Frontal cortex (tissue), 4 donors: Measurements from ENCODE around the gene RIPOR3. TPM values are rescaled to one million over a fixed set of nuclear protein-coding genes. Genes with fewer than 3 reads are reported as not detected.
"Not testable (repeated sequence)": the region's sequence is repeated elsewhere in the genome, so short reads cannot be mapped to it uniquely, and the experiment has no call there.

Experiments used
- DNase-seq, 2 donors: peaks; one replicate each; pipeline ENCODE4 v3.0.0; 2012; ENCODE audit warnings: low spot score in 2 of 2
- FAIRE-seq: peaks from 2 replicates; lab custom pipeline; 2012; peaks lifted over from hg19 to GRCh38; lab: Jason Lieb, UNC
- total RNA-seq: library from RNA; depleted of rRNA; stranded (reverse); fragments of >200 nt; gene quantifications from one replicate; pipeline ENCODE4 v1.2.3, GENCODE V29; 2014
- donor health status: control.
- donor health status: control.
- donor health status: control.

The RIPOR3 gene
- total RNA-seq, 1 donor from 2014 or later, result 0.41 TPM

DNA sequence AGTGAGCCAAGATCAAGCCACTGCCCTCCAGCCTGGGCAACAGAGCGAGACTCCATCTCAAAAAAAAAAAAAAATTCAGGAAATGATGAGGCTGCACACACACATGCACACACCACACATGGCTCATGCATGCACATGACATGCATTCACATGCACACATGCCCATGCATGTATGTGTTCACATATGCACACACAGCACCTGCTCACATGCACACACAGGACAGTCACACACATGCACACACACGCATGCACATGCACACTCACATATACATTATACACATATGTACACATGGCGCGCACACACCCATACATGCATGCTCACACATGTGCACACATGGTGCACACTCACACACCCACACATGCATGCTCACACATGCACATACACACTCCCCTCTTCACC is 22.5 kb downstream of the RIPOR3 start:
- FAIRE-seq (no peak), DNase-seq (no peak)

DNA sequence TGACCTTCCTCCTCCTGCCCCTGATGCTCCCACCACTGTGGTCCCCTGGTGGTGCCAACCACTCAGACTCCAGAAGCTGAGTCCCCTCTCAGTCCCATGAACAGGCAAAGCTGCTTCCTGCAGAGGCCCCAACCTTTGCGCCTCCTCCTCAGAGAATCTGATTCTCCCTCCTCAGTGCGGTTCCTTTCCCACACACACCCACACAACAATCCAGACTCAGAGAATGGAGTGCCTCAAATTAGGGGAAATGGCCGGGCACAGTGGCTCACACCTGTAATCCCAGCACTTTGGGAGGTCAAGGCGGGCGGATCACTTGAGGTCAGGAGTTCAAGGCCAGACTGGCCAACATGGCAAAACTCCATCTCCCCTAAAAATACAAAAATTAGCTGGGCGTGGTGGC is 23.0 kb downstream of the RIPOR3 start:
- DNase-seq (no peak), FAIRE-seq (no peak)

DNA sequence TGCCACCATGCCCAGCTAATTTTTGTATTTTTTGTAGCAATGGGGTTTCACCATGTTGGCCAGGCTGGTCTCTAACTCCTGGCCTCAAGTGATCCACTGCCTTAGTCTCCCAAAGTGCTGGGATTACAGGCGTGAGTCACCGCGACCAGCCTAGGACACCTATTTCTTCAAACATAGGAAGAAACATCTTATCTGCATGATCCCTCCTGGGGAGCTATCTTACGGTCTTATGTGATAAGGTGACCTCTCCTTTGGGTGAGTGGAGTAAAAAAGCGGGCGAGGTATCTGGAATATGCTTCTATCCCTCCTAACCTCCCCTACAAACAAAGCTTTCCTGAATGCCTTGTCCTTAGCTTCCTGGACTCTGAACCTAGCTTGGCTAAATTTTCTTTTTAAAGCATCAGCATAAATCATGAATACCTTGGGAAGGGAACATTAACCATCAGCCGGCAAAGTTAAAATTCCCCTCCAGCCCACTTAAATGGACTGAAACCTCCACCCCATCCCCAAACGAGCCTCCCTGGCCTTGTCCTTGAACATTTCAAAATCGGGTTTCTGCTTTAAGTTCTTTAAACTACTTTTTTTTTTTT is 24.5 kb downstream of the RIPOR3 start:
- no peak for FAIRE-seq
- no peak for DNase-seq

DNA sequence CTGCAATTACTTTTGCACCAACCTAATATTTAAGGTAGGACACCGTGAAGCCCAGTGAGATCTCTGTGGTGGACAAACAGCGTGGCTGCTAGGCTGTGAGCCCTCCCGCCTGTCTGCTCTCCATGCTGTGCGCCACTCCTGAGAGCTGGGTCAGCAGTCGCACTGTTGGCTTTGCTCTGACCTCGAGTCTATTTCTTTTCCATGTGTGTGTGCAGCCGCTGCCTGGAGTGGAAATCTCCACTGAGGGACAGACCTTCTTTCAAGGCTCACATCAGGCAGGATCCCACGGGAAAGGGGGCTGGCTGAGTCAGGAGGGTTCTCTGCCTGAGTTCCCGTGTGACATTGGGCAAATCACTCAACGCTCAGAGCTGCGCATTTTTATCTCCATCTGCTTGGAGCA is 27.1 kb downstream of the RIPOR3 start:
- no peak for DNase-seq

DNA sequence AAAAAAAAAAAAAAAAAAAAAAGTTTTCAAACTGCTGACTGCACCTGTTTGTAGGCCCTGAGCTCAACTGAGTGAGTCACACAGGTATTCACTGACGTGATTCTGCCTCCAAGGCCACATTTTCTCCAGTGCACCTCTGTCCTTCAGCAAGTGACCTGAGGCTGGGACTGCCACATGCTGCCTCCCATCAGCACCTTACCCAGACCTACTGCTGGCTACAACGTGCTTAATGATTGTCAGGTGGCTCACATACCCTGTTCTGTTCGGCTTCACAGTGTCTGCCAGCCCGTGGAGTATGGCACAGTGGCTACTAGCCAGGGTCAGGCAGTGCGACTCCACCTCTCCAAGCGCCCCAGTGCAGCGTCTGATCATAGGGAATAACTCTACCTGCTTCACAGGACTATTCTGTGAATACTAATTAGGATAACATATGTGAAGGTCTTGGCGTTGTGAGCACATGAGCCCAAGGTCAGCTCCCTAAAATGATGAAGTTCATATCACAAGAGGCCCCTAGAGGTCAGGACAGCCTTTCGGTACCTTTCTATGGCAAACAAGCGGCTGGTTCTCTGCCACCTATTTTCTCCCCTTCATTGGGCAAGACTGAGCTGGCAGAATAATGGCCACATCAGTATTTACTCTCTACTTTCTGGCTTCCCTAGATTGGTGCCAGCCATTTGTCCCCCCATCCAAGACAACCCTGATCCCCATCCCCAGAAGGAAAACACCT is 28.1 kb downstream of the RIPOR3 start:
- FAIRE-seq (no peak), DNase-seq (no peak)

More for the DNA sequence above, 27.1 kb downstream of the RIPOR3 start:
- no peak for FAIRE-seq

DNA sequence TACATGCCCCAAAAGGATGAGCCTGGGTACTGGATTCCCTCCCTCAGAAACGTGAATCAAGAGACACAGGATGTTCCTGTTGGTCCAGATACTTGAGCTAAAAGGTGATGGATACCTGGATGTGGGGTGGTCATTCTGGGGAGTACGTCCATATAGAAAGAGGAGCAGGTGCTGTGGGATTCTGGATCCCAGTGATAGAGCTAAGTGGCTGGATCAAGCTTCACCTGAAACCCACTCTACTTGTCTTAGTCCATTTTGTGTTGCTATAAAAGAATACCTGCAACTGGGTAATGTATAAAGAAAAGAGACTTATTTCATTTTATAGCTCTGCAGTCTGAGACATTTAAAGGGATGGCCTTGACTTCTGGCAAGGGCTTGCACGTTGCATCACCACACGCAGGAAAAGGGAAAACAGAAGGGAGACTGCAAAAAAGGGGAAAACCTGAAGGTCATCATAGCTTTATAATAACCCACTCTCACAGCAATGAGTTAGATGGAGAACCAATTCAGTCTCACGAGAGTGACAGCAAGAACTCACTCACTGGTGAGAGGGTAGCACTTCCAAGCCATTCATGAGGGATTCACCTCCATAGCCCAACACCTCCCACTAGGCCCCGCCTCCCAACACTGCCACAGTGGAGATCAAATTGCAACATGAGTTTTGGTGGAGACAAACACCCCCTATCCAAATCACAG is 31.2 kb downstream of the RIPOR3 start:
- FAIRE-seq (no peak), DNase-seq (no peak)

DNA sequence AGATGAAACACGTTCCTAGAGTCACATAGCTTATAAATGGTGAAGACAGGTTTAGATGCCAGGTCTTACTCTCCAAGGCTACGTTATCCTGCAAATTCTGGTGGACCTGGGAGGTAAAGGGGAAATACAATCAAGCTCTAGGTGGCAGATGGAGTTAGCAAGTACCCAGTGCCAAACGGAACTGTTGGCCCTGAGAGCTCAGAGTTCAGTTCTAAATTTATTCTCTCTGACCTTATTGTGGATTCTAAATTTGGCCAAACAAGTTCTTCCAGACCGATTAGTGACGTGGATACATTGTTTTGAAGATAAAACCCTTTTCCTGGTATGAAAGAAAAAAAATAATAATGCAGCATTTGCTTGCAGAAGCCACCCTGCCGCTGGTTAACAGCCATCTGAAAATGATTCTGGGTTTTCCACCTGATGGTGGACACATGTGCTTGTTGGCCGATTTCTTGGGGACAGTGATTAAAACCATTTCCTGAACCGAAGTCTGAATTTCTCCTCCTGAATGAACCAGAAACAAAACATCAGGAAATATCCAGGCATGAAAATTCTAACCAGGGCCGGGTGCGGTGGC is 32.5 kb downstream of the RIPOR3 start:
- DNase-seq (no peak), FAIRE-seq (no peak)

DNA sequence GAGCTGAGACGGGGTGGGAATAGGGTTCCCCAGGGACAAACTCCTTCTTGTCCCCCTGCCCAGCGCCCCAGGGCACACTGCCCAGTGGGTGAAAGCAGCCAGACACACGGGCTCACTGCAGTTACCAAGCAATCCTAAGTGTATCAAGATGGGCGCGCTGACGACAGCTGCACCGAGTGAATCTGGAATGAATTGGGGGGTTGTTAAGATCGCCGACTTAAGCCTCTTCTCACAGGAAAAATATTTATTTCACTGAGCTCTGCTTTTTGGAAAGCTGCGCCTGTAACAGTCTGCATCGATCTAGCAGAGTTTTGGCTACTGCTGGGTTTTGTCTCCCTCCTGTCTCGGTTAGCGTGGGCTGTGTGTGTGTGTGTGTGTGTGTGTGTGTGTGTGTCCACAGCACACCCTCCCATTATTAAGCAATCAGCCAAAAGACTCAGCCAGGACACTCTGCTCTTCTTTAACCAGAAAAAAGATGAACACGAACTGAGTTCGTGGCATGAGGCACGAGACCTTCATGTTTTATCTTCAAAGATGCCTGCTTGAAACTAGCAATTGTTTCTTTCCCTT is 35.9 kb downstream of the RIPOR3 start:
- DNase-seq (no peak), FAIRE-seq (no peak)

DNA sequence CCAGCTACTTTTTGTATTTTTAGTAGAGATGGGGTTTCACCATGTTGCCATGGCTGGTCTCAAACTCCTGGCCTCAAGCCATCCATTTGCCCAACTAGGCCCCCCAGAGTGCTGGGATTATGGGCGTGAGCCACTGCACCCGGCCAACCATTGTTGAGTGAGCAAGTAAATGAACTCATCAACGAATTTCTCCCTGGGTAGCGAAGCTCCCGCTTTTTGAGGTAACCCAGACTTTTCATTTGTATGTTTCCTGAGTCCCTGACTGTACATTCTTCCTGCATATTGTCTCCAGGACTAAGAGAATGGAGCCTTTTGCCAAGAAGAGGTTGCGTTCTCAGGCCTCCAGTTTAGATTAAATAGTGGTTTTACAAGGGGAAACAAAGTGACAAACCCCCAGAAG is 36.4 kb downstream of the RIPOR3 start:
- no peak for DNase-seq

DNA sequence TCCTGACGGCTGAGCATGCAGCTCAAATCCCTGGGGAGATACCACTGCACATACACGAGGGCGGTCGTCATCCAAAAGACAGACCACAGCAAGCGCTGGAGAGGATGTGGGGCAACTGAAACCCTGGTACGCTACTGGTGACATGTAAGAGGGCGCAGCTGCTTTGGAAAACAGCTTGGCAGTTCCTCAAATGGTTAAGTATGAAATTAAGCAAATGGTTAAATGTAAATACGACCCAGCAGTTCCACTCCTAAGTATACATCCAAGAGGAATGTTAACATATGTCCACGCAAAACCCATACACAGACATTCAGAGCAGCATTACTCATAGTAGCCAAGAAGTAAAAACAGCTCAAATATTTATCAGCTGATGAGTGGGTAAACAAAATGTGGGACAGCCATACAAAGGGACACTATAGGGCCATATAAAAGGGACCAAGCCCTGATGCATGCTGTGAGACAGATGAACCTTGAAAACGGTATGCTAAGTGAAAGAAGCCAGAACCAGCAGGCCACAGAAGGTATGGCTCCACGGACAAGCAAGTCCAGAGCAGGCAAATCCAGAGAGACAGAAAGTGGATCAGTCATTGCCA is 38.5 kb downstream of the RIPOR3 start:
- no peak for DNase-seq
- FAIRE-seq, result no peak

More for the DNA sequence above, 36.4 kb downstream of the RIPOR3 start:
- FAIRE-seq, result no peak

DNA sequence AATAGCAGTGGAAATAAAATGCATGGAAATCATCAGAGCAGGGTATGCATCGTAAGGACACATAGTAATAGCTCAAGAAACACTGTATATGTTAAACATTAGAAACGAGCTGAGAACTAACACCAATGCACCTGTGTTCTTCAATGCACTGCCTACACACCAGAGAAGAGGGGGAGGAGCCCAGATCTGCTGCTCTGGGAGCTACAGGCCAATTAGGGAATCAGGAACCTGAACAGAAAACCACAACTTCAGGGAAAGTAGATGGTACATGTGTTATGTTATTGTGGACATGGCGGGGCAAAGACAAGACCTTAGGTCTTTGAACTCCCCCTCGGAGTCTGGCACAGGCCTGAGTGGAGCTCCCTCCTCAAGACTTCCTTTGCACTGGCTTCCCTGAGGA is 39.7 kb downstream of the RIPOR3 start:
- DNase-seq (no peak), FAIRE-seq (no peak)

DNA sequence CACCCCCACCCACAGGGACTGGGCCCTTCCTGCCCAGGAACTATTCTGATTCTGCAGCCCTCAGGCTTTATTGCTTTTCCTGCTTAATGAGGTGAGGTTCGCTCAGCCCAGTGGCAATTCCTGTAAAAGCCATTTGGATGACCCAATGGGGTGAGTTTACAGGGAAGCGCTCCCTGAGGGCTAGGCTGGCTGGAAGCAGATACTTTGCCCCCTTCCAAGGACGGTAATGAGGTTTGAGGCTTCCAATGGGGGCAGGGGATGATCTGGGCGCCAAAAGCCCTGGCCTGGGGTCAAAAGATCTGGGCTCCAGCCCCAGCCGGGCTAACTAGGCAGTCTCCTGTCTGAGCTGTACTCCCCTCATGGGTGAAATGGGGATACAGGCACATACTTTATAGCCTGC is 41.8 kb downstream of the RIPOR3 start:
- DNase-seq (no peak), FAIRE-seq (no peak)

DNA sequence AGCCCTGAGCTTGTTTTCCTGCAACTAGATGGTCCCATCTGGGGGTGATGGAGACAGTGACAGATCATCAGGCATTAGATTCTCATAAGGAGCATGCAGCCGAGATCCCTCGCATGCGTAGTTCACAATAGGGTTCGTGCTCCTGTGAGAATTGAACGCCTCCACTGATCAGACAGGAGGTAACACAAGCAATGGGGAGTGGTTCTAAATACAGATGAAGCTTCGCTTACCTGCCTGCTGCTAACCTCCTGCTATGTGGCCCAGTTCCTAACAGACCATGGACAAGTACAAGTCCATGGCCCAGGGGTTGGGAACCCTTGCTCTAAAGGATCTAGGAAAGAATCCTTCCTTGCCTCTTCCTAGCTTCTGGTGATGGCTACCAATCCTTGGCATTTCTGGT is 42.7 kb downstream of the RIPOR3 start:
- FAIRE-seq, result no peak
- no peak for DNase-seq

DNA sequence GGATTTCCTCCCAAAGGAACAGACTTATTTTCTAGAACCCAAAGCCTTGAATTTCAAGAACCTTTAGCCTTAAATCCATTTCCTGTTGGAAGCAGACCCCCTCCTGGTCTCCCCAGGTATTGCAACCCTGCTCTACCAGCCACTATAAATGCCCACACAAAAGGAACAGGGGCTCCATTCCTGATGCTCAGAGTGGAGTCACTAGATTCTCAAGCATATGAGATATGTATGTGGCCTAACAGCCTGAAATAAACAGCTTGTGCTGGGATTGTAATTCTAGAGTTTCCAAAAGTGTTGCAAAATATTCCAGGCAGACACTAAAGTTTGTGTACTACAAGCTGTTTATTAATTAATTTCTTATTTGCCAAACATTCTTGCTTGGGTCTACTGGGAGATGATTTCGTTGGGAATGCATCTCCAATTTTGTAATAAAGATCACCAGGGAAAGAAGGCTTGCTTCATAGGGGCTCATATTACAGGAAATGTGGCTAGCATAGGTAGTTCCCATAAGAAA is 44.8 kb downstream of the RIPOR3 start:
- FAIRE-seq (no peak), DNase-seq (no peak)

DNA sequence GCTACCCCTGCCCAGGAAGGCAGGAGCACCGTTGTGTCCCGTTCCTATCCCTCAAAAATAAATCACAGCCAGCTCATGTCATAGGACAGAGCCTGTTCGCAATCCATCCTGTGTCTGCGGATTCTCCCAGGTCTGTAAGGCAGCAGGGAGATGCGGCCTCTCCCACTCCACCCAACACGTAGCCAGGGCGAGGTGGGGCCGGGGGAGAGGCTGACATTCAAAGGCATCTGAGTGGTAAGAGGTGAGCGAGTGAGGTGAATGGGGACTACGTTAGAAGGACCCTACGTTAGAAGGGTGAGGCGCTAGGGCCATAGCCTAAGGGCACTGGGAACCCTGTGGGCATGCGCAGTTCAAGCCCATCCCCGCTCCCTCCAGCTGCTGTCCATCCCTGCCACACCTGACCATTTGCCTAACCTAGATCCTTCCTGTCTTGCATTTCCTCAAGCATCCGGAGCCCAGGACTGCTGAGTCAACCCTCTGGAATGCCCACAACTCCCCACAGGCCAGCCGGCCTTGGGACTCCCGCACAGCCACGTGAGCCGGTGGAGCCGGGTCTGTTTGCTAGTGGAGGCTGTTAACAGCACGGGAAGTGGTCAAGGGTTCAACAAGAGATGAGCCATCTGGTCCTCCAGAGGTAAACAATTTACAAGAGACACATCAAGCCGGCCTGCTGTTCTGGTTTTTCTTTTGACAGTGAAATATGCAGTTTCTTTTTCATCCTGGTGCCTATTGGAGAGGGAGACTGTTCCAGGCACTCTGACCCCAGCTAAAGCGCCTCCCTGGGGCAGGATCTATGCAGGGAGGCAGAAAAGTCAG is 45.9 kb downstream of the RIPOR3 start:
- DNase-seq (no peak), FAIRE-seq (no peak)

DNA sequence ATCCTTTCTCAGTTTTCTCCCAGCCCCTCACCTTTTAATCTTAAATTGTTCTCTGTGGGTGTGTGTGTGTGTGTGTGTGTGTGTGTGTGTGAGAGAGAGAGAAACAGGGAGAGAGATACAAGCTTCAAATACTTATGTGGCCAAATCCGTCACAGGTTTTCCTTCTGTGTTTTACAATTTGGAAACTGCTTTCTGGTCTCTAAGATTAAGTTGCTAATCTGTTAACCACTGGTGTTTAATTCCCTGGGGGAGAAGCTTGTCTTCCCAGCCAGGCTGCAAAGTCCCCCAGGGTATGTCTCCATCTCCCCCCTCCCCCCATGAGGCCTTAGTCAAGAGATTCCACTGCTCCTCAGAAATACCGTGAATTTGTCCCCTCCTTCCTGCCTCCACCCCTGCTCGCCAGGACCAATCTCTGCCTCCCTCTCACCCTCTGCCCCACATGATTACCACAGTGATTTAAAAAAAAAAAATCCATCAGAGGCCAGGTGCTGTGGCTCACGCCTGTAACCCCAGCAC is 49.0 kb downstream of the RIPOR3 start:
- FAIRE-seq (no peak), DNase-seq (no peak)

DNA sequence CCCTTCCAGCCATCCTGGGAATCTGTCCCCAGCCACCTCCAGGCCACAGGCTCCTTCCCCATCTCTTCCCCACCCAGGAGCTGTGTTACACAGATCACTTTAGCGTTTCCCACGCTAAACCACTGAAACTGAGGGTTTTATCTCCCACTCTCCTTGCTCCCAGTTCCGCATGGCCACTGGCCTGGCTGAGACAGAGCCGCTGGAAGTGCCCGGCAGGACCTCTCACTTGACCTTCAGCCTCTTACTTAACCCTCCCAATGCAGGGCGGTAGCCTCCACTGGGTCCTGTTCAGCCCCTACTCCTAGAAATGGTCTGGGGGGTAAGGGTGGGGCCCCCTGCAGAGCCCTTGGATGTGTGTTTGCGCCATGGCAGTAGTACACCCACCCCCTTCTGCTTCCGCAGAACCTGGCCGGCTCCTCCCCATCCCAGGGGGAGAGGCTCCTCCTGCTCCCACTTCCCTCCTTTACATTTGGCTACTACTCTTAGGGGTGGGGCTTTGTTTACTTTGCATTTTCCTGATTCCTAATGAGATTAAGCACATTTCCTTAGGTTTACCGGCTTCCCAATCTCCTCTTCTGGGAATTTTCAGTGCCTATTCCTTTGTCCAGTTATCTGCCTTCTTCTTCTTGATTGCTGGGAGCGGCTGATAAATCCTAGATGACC is 49.6 kb downstream of the RIPOR3 start:
- DNase-seq, FAIRE-seq: not testable (repeated sequence)

DNA sequence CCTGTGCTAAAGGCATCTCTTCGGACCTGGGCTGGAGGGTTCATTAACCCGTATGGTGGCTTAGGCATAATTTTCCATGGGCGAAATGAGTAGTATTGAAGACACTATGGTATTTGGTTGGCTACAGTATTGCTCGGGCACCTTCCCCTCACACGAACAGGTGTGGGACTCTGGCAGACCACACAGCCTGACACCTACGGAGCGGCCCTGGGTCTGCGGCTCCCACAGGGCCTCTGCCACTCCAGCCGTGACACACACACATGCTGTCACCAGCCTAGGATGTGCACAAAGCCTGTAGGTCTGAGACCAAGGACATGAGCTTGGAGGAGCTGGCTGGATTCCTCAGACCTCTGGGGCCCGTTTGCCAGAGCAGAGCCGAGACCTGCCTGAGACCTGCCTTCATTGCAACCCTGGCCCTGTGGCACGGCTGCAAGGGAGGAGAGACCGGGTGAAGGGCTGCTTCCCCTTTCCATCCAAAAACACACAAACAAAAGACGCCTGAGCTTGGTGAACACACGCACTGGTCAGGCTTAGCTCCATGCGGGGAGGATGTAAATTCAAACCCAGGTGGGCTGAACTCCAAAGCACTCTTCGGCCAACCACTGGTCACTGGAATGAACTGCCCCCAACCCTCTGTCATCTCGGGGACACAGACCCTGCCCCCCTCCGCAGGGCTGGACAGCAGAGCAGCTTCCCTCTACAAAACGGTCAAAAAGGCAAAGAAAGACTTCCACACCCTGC is 51.2 kb downstream of the RIPOR3 start:
- DNase-seq, FAIRE-seq: not testable (repeated sequence)
